HepG2 (cell line): ENCODE results near the gene ZNF749. TPM values are rescaled to one million over a fixed set of nuclear protein-coding genes. Genes with fewer than 3 reads are reported as not detected.

Experiments
- EED ChIP-seq: sonication (generic); formaldehyde crosslinking; IDR thresholded peaks from 2 replicates; pipeline ENCODE4 v1.5.0; 2020; ENCODE audit warnings: mild to moderate bottlenecking, missing genetic modification reagents
- GATAD1 ChIP-seq: IDR thresholded peaks from 2 replicates; pipeline ENCODE4 v1.6.1; 2016; ENCODE audit warnings: missing genetic modification reagents, missing compliant biosample characterization
- KLF12 ChIP-seq: sonication (generic); formaldehyde crosslinking; IDR thresholded peaks from 2 replicates; pipeline ENCODE4 v1.4.0; 2020; ENCODE audit warnings: missing genetic modification reagents, borderline replicate concordance
- MAFK ChIP-seq, 2 experiments: IDR thresholded peaks in 1 of 2; conservative IDR thresholded peaks in 1 of 2; 2 replicates each; pipeline ENCODE4 v1.6.1; 2011; ENCODE audit warnings: improper control_type of control experiment in 2 of 2, low read length in 2 of 2
- NCOA2 ChIP-seq: sonication (generic); formaldehyde crosslinking; IDR thresholded peaks from 2 replicates; pipeline ENCODE4 v1.8.0; 2022; ENCODE audit warnings: inconsistent platforms
- NFIB ChIP-seq: sonication (generic); formaldehyde crosslinking; IDR thresholded peaks from 2 replicates; pipeline ENCODE4 v1.9.0; 2021; ENCODE audit warnings: missing genetic modification reagents, mild to moderate bottlenecking, borderline replicate concordance
- POLR2G ChIP-seq: fragments of 200-400 bp; formaldehyde crosslinking; IDR thresholded peaks from 2 replicates; pipeline ENCODE4 v1.6.1; 2018; ENCODE audit warnings: mild to moderate bottlenecking, low read depth, low read length, moderate library complexity
- PRDM4 ChIP-seq: sonication (generic); formaldehyde crosslinking; IDR thresholded peaks from 2 replicates; pipeline ENCODE4 v1.9.0; 2021; ENCODE audit warnings: missing genetic modification reagents, borderline replicate concordance
- PREB ChIP-seq: sonication (generic); formaldehyde crosslinking; IDR thresholded peaks from 2 replicates; pipeline ENCODE4 v1.4.0; 2020; ENCODE audit warnings: missing genetic modification reagents
- SRSF4 ChIP-seq: fragments of 200-400 bp; formaldehyde crosslinking; IDR thresholded peaks from one replicate; pipeline ENCODE4 v1.6.1; 2018; ENCODE audit warnings: mild to moderate bottlenecking, low read depth, low read length, moderate library complexity; ENCODE audit not compliant: poor library complexity, severe bottlenecking
- TBP ChIP-seq: sonication (generic); formaldehyde crosslinking; IDR thresholded peaks from 2 replicates; pipeline ENCODE4 v1.5.0; 2020; ENCODE audit warnings: missing genetic modification reagents
- ZBTB34 ChIP-seq: sonication (generic); formaldehyde crosslinking; IDR thresholded peaks from 2 replicates; pipeline ENCODE4 v1.8.0; 2022; ENCODE audit warnings: mild to moderate bottlenecking, missing genetic modification reagents
- ZBTB7B ChIP-seq: sonication (generic); formaldehyde crosslinking; IDR thresholded peaks from 2 replicates; pipeline ENCODE4 v1.4.0; 2020; ENCODE audit warnings: missing genetic modification reagents
- ZNF160 ChIP-seq: sonication (generic); formaldehyde crosslinking; IDR thresholded peaks from 2 replicates; pipeline ENCODE4 v1.8.0; 2022; ENCODE audit warnings: mild to moderate bottlenecking, inconsistent platforms, missing genetic modification reagents
- ZNF34 ChIP-seq: sonication (generic); formaldehyde crosslinking; IDR thresholded peaks from 2 replicates; pipeline ENCODE4 v1.4.0; 2020; ENCODE audit warnings: mild to moderate bottlenecking, missing genetic modification reagents, borderline replicate concordance
- ZNF350 ChIP-seq: sonication (generic); formaldehyde crosslinking; IDR thresholded peaks from 2 replicates; pipeline ENCODE4 v1.4.0; 2020; ENCODE audit warnings: mild to moderate bottlenecking, low read depth, missing genetic modification reagents, borderline replicate concordance
- ZNF747 ChIP-seq: sonication (generic); formaldehyde crosslinking; IDR thresholded peaks from 2 replicates; pipeline ENCODE4 v1.8.1; 2023; ENCODE audit warnings: missing genetic modification reagents, mild to moderate bottlenecking, borderline replicate concordance
- polyA plus RNA-seq, 8 experiments: library from polyadenylated mRNA; depleted of rRNA in 3 of 8; stranded (reverse) in 7 of 8; unstranded in 1 of 8; fragments of >200 nt; fragmentation: Illumina TruSeq in 4 of 8; extraction: Trizol in 4 of 8; gene quantifications; 2 replicates each; pipeline versions ENCODE4 v1.2.1 to v1.2.3, GENCODE V29; 2011 to 2016; ENCODE audit warnings: low read depth in 4 of 8, missing spikeins in 1 of 8, mixed read lengths in 1 of 8; ENCODE audit not compliant: insufficient read depth in 1 of 8
- total RNA-seq, 5 experiments: library from RNA; depleted of rRNA; stranded (reverse); fragments of >200 nt; fragmentation: Illumina TruSeq; extraction: Trizol; gene quantifications; 2 replicates each; pipeline ENCODE4 v1.2.3, GENCODE V29; 2016; ENCODE audit warnings: low read depth in 1 of 5
- TF ChIP-seq, protein P1 (sequence below): sonication (generic); formaldehyde crosslinking; IDR thresholded peaks from 2 replicates; pipeline ENCODE4 v1.4.0; 2020; ENCODE audit warnings: missing genetic modification reagents, borderline replicate concordance
- TF ChIP-seq, protein P2 (sequence below): sonication (generic); formaldehyde crosslinking; IDR thresholded peaks from 2 replicates; pipeline ENCODE4 v1.8.0; 2023; ENCODE audit warnings: mild to moderate bottlenecking, missing genetic modification reagents

ZNF749 gene
- total and polyA plus RNA-seq, 2 of the 13 experiments (the other 11 are each of a cell fraction or from before 2014, with no cell fraction given), result 18.9 to 21.0 TPM

- TF ChIP-seq ZBTB34 (CRISPR knock-in tag), result no peak; the same call in 1 of the 2 replicates
- no peak for TF ChIP-seq EED
- no peak for TF ChIP-seq PRDM4 (CRISPR knock-in tag)
- TF ChIP-seq GATAD1 (CRISPR knock-in tag), result peak; percentile 78
- TF ChIP-seq MAFK (conservative IDR thresholded peaks at IDR 0.05 in 1 of 2, IDR thresholded peaks at IDR 0.05 in 1 of 2; ENCODE audit: low read length in 2 of 2), result no peak
- TF ChIP-seq ZBTB7B, result no peak
- no peak for TF ChIP-seq NFIB (CRISPR knock-in tag)
- TF ChIP-seq KLF12 (CRISPR knock-in tag), result peak; percentile 74; the same call in 1 of the 2 replicates
- TF ChIP-seq SRSF4, result no peak
- no peak for TF ChIP-seq TBP (CRISPR knock-in tag)
- no peak for TF ChIP-seq ZNF747 (CRISPR knock-in tag)
- 0 out of 2 replicates have a peak, but pooled peaks have one; percentile 6 for TF ChIP-seq NCOA2 (CRISPR knock-in tag)
- TF ChIP-seq, protein P1, sequence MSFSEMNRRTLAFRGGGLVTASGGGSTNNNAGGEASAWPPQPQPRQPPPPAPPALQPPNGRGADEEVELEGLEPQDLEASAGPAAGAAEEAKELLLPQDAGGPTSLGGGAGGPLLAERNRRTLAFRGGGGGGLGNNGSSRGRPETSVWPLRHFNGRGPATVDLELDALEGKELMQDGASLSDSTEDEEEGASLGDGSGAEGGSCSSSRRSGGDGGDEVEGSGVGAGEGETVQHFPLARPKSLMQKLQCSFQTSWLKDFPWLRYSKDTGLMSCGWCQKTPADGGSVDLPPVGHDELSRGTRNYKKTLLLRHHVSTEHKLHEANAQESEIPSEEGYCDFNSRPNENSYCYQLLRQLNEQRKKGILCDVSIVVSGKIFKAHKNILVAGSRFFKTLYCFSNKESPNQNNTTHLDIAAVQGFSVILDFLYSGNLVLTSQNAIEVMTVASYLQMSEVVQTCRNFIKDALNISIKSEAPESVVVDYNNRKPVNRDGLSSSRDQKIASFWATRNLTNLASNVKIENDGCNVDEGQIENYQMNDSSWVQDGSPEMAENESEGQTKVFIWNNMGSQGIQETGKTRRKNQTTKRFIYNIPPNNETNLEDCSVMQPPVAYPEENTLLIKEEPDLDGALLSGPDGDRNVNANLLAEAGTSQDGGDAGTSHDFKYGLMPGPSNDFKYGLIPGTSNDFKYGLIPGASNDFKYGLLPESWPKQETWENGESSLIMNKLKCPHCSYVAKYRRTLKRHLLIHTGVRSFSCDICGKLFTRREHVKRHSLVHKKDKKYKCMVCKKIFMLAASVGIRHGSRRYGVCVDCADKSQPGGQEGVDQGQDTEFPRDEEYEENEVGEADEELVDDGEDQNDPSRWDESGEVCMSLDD (CRISPR knock-in tag), result no peak
- no peak for TF ChIP-seq ZNF34 (CRISPR knock-in tag)
- TF ChIP-seq, protein P2, sequence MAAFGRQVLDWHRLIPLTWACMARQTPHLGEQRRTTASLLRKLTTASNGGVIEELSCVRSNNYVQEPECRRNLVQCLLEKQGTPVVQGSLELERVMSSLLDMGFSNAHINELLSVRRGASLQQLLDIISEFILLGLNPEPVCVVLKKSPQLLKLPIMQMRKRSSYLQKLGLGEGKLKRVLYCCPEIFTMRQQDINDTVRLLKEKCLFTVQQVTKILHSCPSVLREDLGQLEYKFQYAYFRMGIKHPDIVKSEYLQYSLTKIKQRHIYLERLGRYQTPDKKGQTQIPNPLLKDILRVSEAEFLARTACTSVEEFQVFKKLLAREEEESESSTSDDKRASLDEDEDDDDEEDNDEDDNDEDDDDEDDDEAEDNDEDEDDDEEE (CRISPR knock-in tag), result no peak
- 0 out of 2 replicates have a peak, but pooled peaks have one; percentile 22 for TF ChIP-seq ZNF160 (CRISPR knock-in tag)
- TF ChIP-seq PREB (CRISPR knock-in tag), result 0 out of 2 replicates have a peak, but pooled peaks have one; percentile 65
- TF ChIP-seq ZNF350, result peak; percentile 79
- TF ChIP-seq POLR2G, result peak; percentile 79
These were observed 42.3 kb downstream of the ZNF749 start, which contains the start of gene ZNF772 (continued) for GRCh38 chr19:57477191-57478008.
